Measurements from ENCODE around the gene WDR83. TPM values are rescaled to one million over a fixed set of nuclear protein-coding genes. Genes with fewer than 3 reads are reported as not detected.
A peak's percentile ranks its signal among the peaks of the same experiment; 100 is the strongest.
"Not testable (repeated sequence)": the region's sequence is repeated elsewhere in the genome, so short reads cannot be mapped to it uniquely, and the experiment has no call there.

WDR83 gene
- total and polyA plus RNA-seq, 3 experiments from 2014 or later: 13.1 to 19.9 (median 18.8) TPM

GRCh38 chr19:12692960-12693359 is 26.4 kb downstream of the WDR83 start:
- ChIA-PET CTCF (no interaction called here), POLR2A (no interaction called here)
- no peak for DNase-seq
- Mint-ChIP-seq H3K4me3 (no peak overlapping the region), H3K4me1 (peaks cover 8 to 11% (median 8%) of the 10 kb centered on the region in 3 donors), H3K27ac (no peak overlapping the region), H3K9me3 (no peaks in the 10 kb centered on the region), H3K27me3 (peaks cover 0 to 3% of the 10 kb centered on the region in 2 donors), H3K36me3 (peaks cover 0 to 4% (median 0%) of the 10 kb centered on the region in 3 donors)
- Histone ChIP-seq H3K36me3 (ENCODE audit: insufficient read depth, low read length) (no peaks in the 10 kb centered on the region), H3K9me3 (ENCODE audit: low read length) (no peaks in the 10 kb centered on the region), H3K4me3 (ENCODE audit: low read length) (no peak overlapping the region), H3K27ac (ENCODE audit: low read depth, low read length) (no peak overlapping the region), H3K27me3 (ENCODE audit: insufficient read depth, low read length, poor library complexity, severe bottlenecking) (no peaks in the 10 kb centered on the region), H3K4me1 (ENCODE audit: insufficient read depth, low read length) (peaks cover 12% of the 10 kb centered on the region)

- H3K36me3 Mint-ChIP-seq: peaks cover 0 to 7% (median 0%) of the 10 kb centered on the region in 3 donors
- ChIA-PET CTCF (interaction anchor here (1.1 kb wide), 1 partner anchor 9 kb away, joined by 3 read pairs; no protein-coding TSS in a partner anchor), POLR2A (no interaction called here)
- no peaks in the 10 kb centered on the region for H3K36me3 ChIP-seq (ENCODE audit: insufficient read depth, low read length)
- peak overlapping the region in 5 of 7 donors; percentile 43 to 82 (median 47) for H3K4me3 Mint-ChIP-seq
- H3K4me3 ChIP-seq (ENCODE audit: low read length): no peak overlapping the region
- no peak for DNase-seq
- H3K27me3 Mint-ChIP-seq: peaks cover 0 to 3% of the 10 kb centered on the region in 2 donors
- H3K27me3 ChIP-seq (ENCODE audit: insufficient read depth, low read length, poor library complexity, severe bottlenecking): no peaks in the 10 kb centered on the region
- no peak overlapping the region for H3K27ac Mint-ChIP-seq
- peaks cover 10 to 15% (median 12%) of the 10 kb centered on the region in 3 donors for H3K4me1 Mint-ChIP-seq
- no peak overlapping the region for H3K27ac ChIP-seq (ENCODE audit: low read depth, low read length)
- H3K4me1 ChIP-seq (ENCODE audit: insufficient read depth, low read length): peaks cover 12% of the 10 kb centered on the region
- H3K9me3 ChIP-seq (ENCODE audit: low read length): no peaks in the 10 kb centered on the region
- H3K9me3 Mint-ChIP-seq: no peaks in the 10 kb centered on the region
These were observed 28.0 kb downstream of the WDR83 start for GRCh38 chr19:12694641-12695040.

- H3K9me3 ChIP-seq (ENCODE audit: low read length): no peaks in the 10 kb centered on the region
- peaks cover 12% of the 10 kb centered on the region for H3K4me1 ChIP-seq (ENCODE audit: insufficient read depth, low read length)
- Mint-ChIP-seq H3K27me3 (peaks cover 0 to 3% of the 10 kb centered on the region in 2 donors), H3K9me3 (no peaks in the 10 kb centered on the region), H3K4me1 (peaks cover 10 to 15% (median 12%) of the 10 kb centered on the region in 3 donors), H3K27ac (peak overlapping the region in 1 of 8 donors; percentile 17), H3K4me3 (peak overlapping the region in 6 of 7 donors; percentile 14 to 82 (median 46)), H3K36me3 (peaks cover 0 to 8% (median 0%) of the 10 kb centered on the region in 3 donors)
- POLR2A ChIA-PET: no interaction called here
- CTCF ChIA-PET: interaction anchor here (1.1 to 1.6 kb wide), 2 partner anchors 9 to 13 kb away, joined by 3 to 5 read pairs; partner anchors contain the start of gene DHPS
- no peak for DNase-seq
- H3K36me3 ChIP-seq (ENCODE audit: insufficient read depth, low read length): no peaks in the 10 kb centered on the region
- no peaks in the 10 kb centered on the region for H3K27me3 ChIP-seq (ENCODE audit: insufficient read depth, low read length, poor library complexity, severe bottlenecking)
- peak overlapping the region; percentile 58 for H3K4me3 ChIP-seq (ENCODE audit: low read length)
- H3K27ac ChIP-seq (ENCODE audit: low read depth, low read length): no peak overlapping the region
These were observed 28.5 kb downstream of the WDR83 start for GRCh38 chr19:12695096-12695495.

- H3K4me3 ChIP-seq (ENCODE audit: low read length): peak overlapping the region; percentile 58
- H3K27me3 ChIP-seq (ENCODE audit: insufficient read depth, low read length, poor library complexity, severe bottlenecking): no peaks in the 10 kb centered on the region
- Mint-ChIP-seq H3K4me3 (peak overlapping the region; percentile 64 to 98 (median 79)), H3K36me3 (peaks cover 0 to 10% (median 0%) of the 10 kb centered on the region in 3 donors), H3K9me3 (no peaks in the 10 kb centered on the region), H3K4me1 (peaks cover 10 to 15% (median 12%) of the 10 kb centered on the region in 3 donors), H3K27me3 (peaks cover 0 to 3% of the 10 kb centered on the region in 2 donors), H3K27ac (peak overlapping the region in 5 of 8 donors; percentile 60 to 85 (median 71))
- no peak overlapping the region for H3K27ac ChIP-seq (ENCODE audit: low read depth, low read length)
- H3K36me3 ChIP-seq (ENCODE audit: insufficient read depth, low read length): no peaks in the 10 kb centered on the region
- peaks cover 12% of the 10 kb centered on the region for H3K4me1 ChIP-seq (ENCODE audit: insufficient read depth, low read length)
- DNase-seq: no peak
- ChIA-PET POLR2A (interaction anchor here (1.0 to 2.4 kb wide), 3 partner anchors 14 to 39 kb away, joined by 4 to 9 read pairs (median 9); partner anchors contain the start of genes DHPS and TRIR), CTCF (interaction anchor here (1.1 to 1.6 kb wide), 2 partner anchors 10 to 14 kb away, joined by 3 to 5 read pairs; partner anchors contain the start of gene DHPS)
- no peaks in the 10 kb centered on the region for H3K9me3 ChIP-seq (ENCODE audit: low read length)
These were observed 28.9 kb downstream of the WDR83 start for GRCh38 chr19:12695514-12695913.

GRCh38 chr19:12695997-12696365 is 29.4 kb downstream of the WDR83 start:
- no peaks in the 10 kb centered on the region for H3K9me3 Mint-ChIP-seq
- H3K4me3 Mint-ChIP-seq: peak overlapping the region; percentile 87 to 98 (median 92)
- peaks cover 0 to 14% (median 0%) of the 10 kb centered on the region in 3 donors for H3K36me3 Mint-ChIP-seq
- peaks cover 10 to 15% (median 12%) of the 10 kb centered on the region in 3 donors for H3K4me1 Mint-ChIP-seq
- H3K27me3 Mint-ChIP-seq: peaks cover 0 to 3% of the 10 kb centered on the region in 2 donors
- Histone ChIP-seq H3K27ac (ENCODE audit: low read depth, low read length) (peak overlapping the region; percentile 79), H3K36me3 (ENCODE audit: insufficient read depth, low read length) (no peaks in the 10 kb centered on the region), H3K4me1 (ENCODE audit: insufficient read depth, low read length) (peaks cover 12% of the 10 kb centered on the region), H3K4me3 (ENCODE audit: low read length) (peak overlapping the region; percentile 58), H3K27me3 (ENCODE audit: insufficient read depth, low read length, poor library complexity, severe bottlenecking) (no peaks in the 10 kb centered on the region), H3K9me3 (ENCODE audit: low read length) (no peaks in the 10 kb centered on the region)
- no peak for DNase-seq
- peak overlapping the region in 6 of 8 donors; percentile 60 to 98 (median 78) for H3K27ac Mint-ChIP-seq
- POLR2A ChIA-PET: interaction anchor here (0.5 to 2.4 kb wide), 7 partner anchors 14 to 772 kb away, joined by 3 to 11 read pairs (median 7); partner anchors contain the start of genes DHPS and TRIR
- CTCF ChIA-PET: interaction anchor here (0.8 to 1.6 kb wide), 4 partner anchors 11 to 64 kb away, joined by 3 to 5 read pairs (median 4); partner anchors contain the start of gene DHPS

GRCh38 chr19:12696366-12697335 is 30.0 kb downstream of the WDR83 start, which contains the start of gene FBXW9:
Gene FBXW9 (minus strand): TSS chr19:12696631. CDS start chr19:12696581, 50 bp downstream.
- no peaks in the 10 kb centered on the region for H3K27me3 ChIP-seq (ENCODE audit: insufficient read depth, low read length, poor library complexity, severe bottlenecking)
- Mint-ChIP-seq H3K36me3 (peaks cover 0 to 21% (median 0%) of the 10 kb centered on the region in 3 donors), H3K27me3 (peaks cover 0 to 3% of the 10 kb centered on the region in 2 donors), H3K4me1 (peaks cover 10 to 15% (median 12%) of the 10 kb centered on the region in 3 donors), H3K4me3 (peak within 1 kb of the TSS; percentile 87 to 98 (median 92)), H3K9me3 (no peaks in the 10 kb centered on the region), H3K27ac (peak within 1 kb of the TSS; percentile 93 to 99 (median 96))
- H3K4me1 ChIP-seq (ENCODE audit: insufficient read depth, low read length): peaks cover 12% of the 10 kb centered on the region
- peak within 1 kb of the TSS; percentile 58 for H3K4me3 ChIP-seq (ENCODE audit: low read length)
- H3K36me3 ChIP-seq (ENCODE audit: insufficient read depth, low read length): no peaks in the 10 kb centered on the region
- ChIA-PET CTCF (interaction anchor here (0.8 to 1.6 kb wide), 7 partner anchors 11 to 64 kb away, joined by 3 to 5 read pairs (median 4); partner anchors contain the start of genes DHPS and TRIR), POLR2A (interaction anchor here (0.5 to 2.4 kb wide), 9 partner anchors 12 to 773 kb away, joined by 3 to 11 read pairs (median 4); partner anchors contain the start of genes DHPS and TRIR)
- peak; percentile 91 to 98 (median 96) for DNase-seq
- H3K9me3 ChIP-seq (ENCODE audit: low read length): no peaks in the 10 kb centered on the region
- H3K27ac ChIP-seq (ENCODE audit: low read depth, low read length): peak within 1 kb of the TSS; percentile 79

GRCh38 chr19:12697425-12697824 is 30.8 kb downstream of the WDR83 start:
- H3K36me3 ChIP-seq (ENCODE audit: insufficient read depth, low read length); H3K4me3 ChIP-seq (ENCODE audit: low read length); H3K9me3 Mint-ChIP-seq; DNase-seq; H3K27me3 ChIP-seq (ENCODE audit: insufficient read depth, low read length, poor library complexity, severe bottlenecking); H3K9me3 ChIP-seq (ENCODE audit: low read length); H3K27me3 Mint-ChIP-seq: not testable (repeated sequence)
- POLR2A ChIA-PET: interaction anchor here (1.7 to 2.4 kb wide), 2 partner anchors 24 to 37 kb away, joined by 7 to 9 read pairs; partner anchors contain the start of gene TRIR
- peak overlapping the region in 6 of 7 donors; percentile 8 to 98 (median 42) for H3K4me3 Mint-ChIP-seq
- CTCF ChIA-PET: interaction anchor here (0.9 to 1.4 kb wide), 3 partner anchors 19 to 61 kb away, joined by 3 to 5 read pairs (median 4); partner anchors contain the start of gene TRIR
- peaks cover 0 to 28% (median 0%) of the 10 kb centered on the region in 3 donors for H3K36me3 Mint-ChIP-seq
- Histone ChIP-seq H3K27ac (ENCODE audit: low read depth, low read length) (peak overlapping the region; percentile 79), H3K4me1 (ENCODE audit: insufficient read depth, low read length) (peaks cover 12% of the 10 kb centered on the region)
- peak overlapping the region in 3 of 8 donors; percentile 57 to 99 (median 99) for H3K27ac Mint-ChIP-seq
- H3K4me1 Mint-ChIP-seq: peaks cover 10 to 15% (median 12%) of the 10 kb centered on the region in 3 donors

Data from CD8-positive, alpha-beta memory T cell (primary cell).